DOHH2 (cell line): ENCODE measurements around the gene PAGR1.

Experiments
- EZH2phosphoT487 ChIP-seq: fragments of 200-600 bp; sonication (generic); IDR thresholded peaks from 2 replicates; pipeline ENCODE4 v1.6.1; 2017; ENCODE audit warnings: borderline replicate concordance, mild to moderate bottlenecking, antibody characterized with exemption, low read length, moderate library complexity, mixed read lengths
- TF ChIP-seq, protein P1 (sequence below): fragments of 200-600 bp; sonication (generic); IDR thresholded peaks from one replicate; pipeline ENCODE4 v1.5.1; 2014; ENCODE audit warnings: antibody characterized with exemption, mild to moderate bottlenecking, low read depth, low read length; ENCODE audit not compliant: poor library complexity, severe bottlenecking

DNA sequence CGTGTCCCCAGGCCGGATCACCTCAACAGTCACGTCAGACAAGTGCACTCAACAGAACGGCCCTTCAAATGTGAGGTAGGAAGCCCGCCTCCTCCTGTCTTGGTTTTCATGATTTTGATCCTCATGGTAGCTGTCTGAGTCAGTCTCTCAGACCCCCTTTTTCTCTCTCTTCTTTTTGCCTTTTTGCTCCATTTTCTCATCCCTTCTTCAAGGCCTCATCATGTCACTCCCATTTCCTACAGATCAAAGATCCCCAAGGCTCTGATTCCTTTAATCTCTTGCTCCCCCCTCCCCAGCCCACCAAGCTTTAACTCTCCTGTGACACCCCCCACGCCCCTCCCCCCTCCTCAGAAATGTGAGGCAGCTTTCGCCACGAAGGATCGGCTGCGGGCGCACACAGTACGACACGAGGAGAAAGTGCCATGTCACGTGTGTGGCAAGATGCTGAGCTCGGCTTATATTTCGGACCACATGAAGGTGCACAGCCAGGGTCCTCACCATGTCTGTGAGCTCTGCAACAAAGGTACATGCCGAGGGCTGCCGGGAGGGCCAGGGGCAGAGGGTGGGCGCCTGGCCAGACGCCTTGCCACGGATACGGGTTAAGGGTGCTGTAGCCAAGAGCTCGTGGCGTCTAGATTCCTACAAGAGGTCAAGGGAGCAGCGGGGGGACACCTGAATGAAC, 7.6 kb upstream of the PAGR1 start:
- TF ChIP-seq, protein P1, sequence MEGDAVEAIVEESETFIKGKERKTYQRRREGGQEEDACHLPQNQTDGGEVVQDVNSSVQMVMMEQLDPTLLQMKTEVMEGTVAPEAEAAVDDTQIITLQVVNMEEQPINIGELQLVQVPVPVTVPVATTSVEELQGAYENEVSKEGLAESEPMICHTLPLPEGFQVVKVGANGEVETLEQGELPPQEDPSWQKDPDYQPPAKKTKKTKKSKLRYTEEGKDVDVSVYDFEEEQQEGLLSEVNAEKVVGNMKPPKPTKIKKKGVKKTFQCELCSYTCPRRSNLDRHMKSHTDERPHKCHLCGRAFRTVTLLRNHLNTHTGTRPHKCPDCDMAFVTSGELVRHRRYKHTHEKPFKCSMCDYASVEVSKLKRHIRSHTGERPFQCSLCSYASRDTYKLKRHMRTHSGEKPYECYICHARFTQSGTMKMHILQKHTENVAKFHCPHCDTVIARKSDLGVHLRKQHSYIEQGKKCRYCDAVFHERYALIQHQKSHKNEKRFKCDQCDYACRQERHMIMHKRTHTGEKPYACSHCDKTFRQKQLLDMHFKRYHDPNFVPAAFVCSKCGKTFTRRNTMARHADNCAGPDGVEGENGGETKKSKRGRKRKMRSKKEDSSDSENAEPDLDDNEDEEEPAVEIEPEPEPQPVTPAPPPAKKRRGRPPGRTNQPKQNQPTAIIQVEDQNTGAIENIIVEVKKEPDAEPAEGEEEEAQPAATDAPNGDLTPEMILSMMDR = no peak
- TF ChIP-seq EZH2phosphoT487 = no peak
